K562 (cell line): ENCODE data around the gene NEK2. TPM values are rescaled to one million over a fixed set of nuclear protein-coding genes. Genes with fewer than 3 reads are reported as not detected.

Experiments used
- ATAC-seq: fragments of 200-7000 bp; cut with Tn5 transposase; 3 replicates; pipeline ENCODE4 v1.9.1; 2020; ENCODE audit warnings: moderate library complexity
- BruUV-seq: library from RNA; stranded (reverse); fragments of 400-500 nt; replicated peaks from 2 replicates; lab custom pipeline; 2021; lab: Mats Ljungman, UMichigan
- CTCF ChIA-PET: fragments of 300-600 bp; formaldehyde crosslinking; extraction: SDS; loops from one replicate; lab custom pipeline; 2021; ENCODE audit warnings: low intra/inter-chr PET ratio; lab: Yijun Ruan, JAX
- POLR2A ChIA-PET: fragments of 300-600, 350-650 bp; sonication (Branson Sonifier 250); formaldehyde crosslinking; extraction: SDS; loops from one replicate; lab custom pipeline; 2021; ENCODE audit warnings: antibody characterized with exemption, inconsistent platforms; lab: Yijun Ruan, JAX
- DNase-seq, 4 experiments: peaks; one replicate each; pipeline versions ENCODE4 v3.0.0 to v3.0.0-alpha.2; 2011 to 2018; ENCODE audit warnings: low spot score in 3 of 4, mixed read lengths in 3 of 4; ENCODE audit errors: extremely low read depth in 1 of 4
- FAIRE-seq: peaks from 2 replicates; lab custom pipeline; 2011; peaks lifted over from hg19 to GRCh38; lab: Jason Lieb, UNC
- H2AFZ ChIP-seq: 2 replicates; pipeline ENCODE4 v1.6.0; 2011; ENCODE audit warnings: low read depth, low read length, control low read depth, inconsistent platforms
- H3K27ac ChIP-seq: fragments of 200-600 bp; 3 replicates; pipeline ENCODE4 v1.8.0; 2011; ENCODE audit warnings: low read depth, mild to moderate bottlenecking, control low read depth, inconsistent platforms, low read length, moderate library complexity, mixed read lengths; ENCODE audit errors: extremely low read depth
- H3K27me3 ChIP-seq, 2 experiments: fragments of 300-600 bp in 1 of 2; 2 replicates in 1 of 2; 3 replicates in 1 of 2; pipeline versions ENCODE4 v1.6.0 to v1.8.0; 2011; ENCODE audit warnings: inconsistent platforms in 2 of 2, low read length in 2 of 2, mild to moderate bottlenecking in 1 of 2, mixed read lengths in 1 of 2, moderate library complexity in 1 of 2; ENCODE audit not compliant: control insufficient read depth in 2 of 2, insufficient read depth in 2 of 2
- H3K36me3 ChIP-seq: fragments of 300-600 bp; 3 replicates; pipeline ENCODE4 v1.8.0; 2011; ENCODE audit warnings: mild to moderate bottlenecking, low read length, inconsistent platforms; ENCODE audit not compliant: control insufficient read depth, insufficient read depth
- H3K4me1 ChIP-seq, 2 experiments: fragments of 200-600 bp in 1 of 2; replicated peaks in 1 of 2; 2 replicates in 1 of 2; 3 replicates in 1 of 2; pipeline versions ENCODE4 v1.5.1 to v1.8.0; 2011; ENCODE audit warnings: inconsistent platforms in 2 of 2, low read length in 2 of 2, mild to moderate bottlenecking in 1 of 2, mixed read lengths in 1 of 2, moderate library complexity in 1 of 2; ENCODE audit not compliant: control insufficient read depth in 2 of 2, insufficient read depth in 2 of 2
- H3K4me2 ChIP-seq: 2 replicates; pipeline ENCODE4 v1.6.1; 2011; ENCODE audit warnings: low read length, control low read depth, inconsistent platforms, mixed read lengths; ENCODE audit not compliant: insufficient read depth
- H3K4me3 ChIP-seq: fragments of 200-600 bp; sonication (generic), shearing (Covaris generic); 2 replicates; pipeline ENCODE4 v1.5.1; 2016; ENCODE audit warnings: control low read depth, inconsistent platforms
- H3K79me2 ChIP-seq: fragments of 200-600 bp; 3 replicates; pipeline ENCODE4 v1.8.0; 2011; ENCODE audit warnings: low read length, inconsistent platforms; ENCODE audit not compliant: control insufficient read depth, insufficient read depth
- H3K9ac ChIP-seq, 2 experiments: 2 replicates each; pipeline versions ENCODE4 v1.6.0 to v1.6.1; 2011; ENCODE audit warnings: low read depth in 2 of 2, low read length in 2 of 2, control low read depth in 1 of 2, inconsistent platforms in 1 of 2, mild to moderate bottlenecking in 1 of 2, mixed read lengths in 1 of 2; ENCODE audit not compliant: insufficient read depth in 1 of 2
- H3K9me1 ChIP-seq: one replicate; pipeline ENCODE4 v1.6.0; 2011; ENCODE audit warnings: inconsistent platforms, mild to moderate bottlenecking, low read length, moderate library complexity; ENCODE audit not compliant: control insufficient read depth, insufficient read depth
- H3K9me3 ChIP-seq: replicated peaks from 2 replicates; pipeline ENCODE4 v1.5.1; 2011; ENCODE audit warnings: low read depth, low read length, inconsistent platforms; ENCODE audit not compliant: control insufficient read depth, insufficient read depth
- H4K20me1 ChIP-seq: replicated peaks from 2 replicates; pipeline ENCODE4 v1.6.1; 2011; ENCODE audit warnings: low read length, inconsistent platforms, mixed read lengths; ENCODE audit not compliant: control insufficient read depth, insufficient read depth
- CHD4 ChIP-seq: fragments of 200-600 bp; sonication (generic); IDR thresholded peaks from 3 replicates; pipeline ENCODE4 v1.6.1; 2012; ENCODE audit warnings: low read depth, mild to moderate bottlenecking, mixed read lengths, low read length, inconsistent platforms; ENCODE audit not compliant: insufficient read depth, insufficient replicate concordance, poor library complexity, severe bottlenecking
- PRPF4 ChIP-seq: fragments of 200-400 bp; formaldehyde crosslinking; IDR thresholded peaks from one replicate; pipeline ENCODE4 v1.6.1; 2017; ENCODE audit warnings: low read length, low read depth, mild to moderate bottlenecking; ENCODE audit not compliant: insufficient read depth, poor library complexity, severe bottlenecking
- RBFOX2 ChIP-seq: fragments of 200-400 bp; formaldehyde crosslinking; IDR thresholded peaks from 2 replicates; pipeline ENCODE4 v1.6.1; 2017; ENCODE audit warnings: low read depth, mild to moderate bottlenecking, low read length, moderate library complexity
- ZBED1 ChIP-seq: IDR thresholded peaks from 2 replicates; pipeline ENCODE4 v1.6.1; 2014
- WGBS: fragments of 100-300 bp; shearing (Covaris generic); methylation state at CpG from one replicate; pipeline ENCODE4 v1.1.6; 2016; ENCODE audit warnings: low coverage, mixed read lengths; ENCODE audit not compliant: insufficient coverage; ENCODE audit errors: missing lambda C conversion rate; 5-methylcytosine and 5-hydroxymethylcytosine counted together
- in situ Hi-C: fragments of 300-500 bp; cut with MboI; formaldehyde crosslinking; loops from 4 replicates; pipeline ENCODE4 v1.15.0; 2018; ENCODE audit warnings: inconsistent platforms, mixed read lengths
- intact Hi-C: fragments of 100-400 bp; cut with micrococcal nuclease; formaldehyde crosslinking; loops from 2 replicates; pipeline ENCODE4 v1.14.2; 2022
- polyA plus RNA-seq, 8 experiments: library from polyadenylated mRNA; depleted of rRNA in 4 of 8; stranded (reverse) in 5 of 8; unstranded in 3 of 8; fragments of >200 nt; fragmentation: Nextera tagmentation in 2 of 8; fragmentation: Illumina TruSeq in 1 of 8; extraction: Ambion mirVana in 2 of 8; extraction: Trizol in 1 of 8; gene quantifications; 2 replicates each; pipeline versions ENCODE4 v1.2.1 to v1.2.3, GENCODE V29; 2011 to 2014; ENCODE audit warnings: inconsistent platforms in 1 of 8, missing spikeins in 1 of 8
- total RNA-seq, 7 experiments: library from RNA; depleted of rRNA in 6 of 7; stranded (reverse); fragments of >200 nt in 6 of 7; fragmentation: Illumina TruSeq in 2 of 7; extraction: Trizol in 2 of 7; gene quantifications; 2 replicates each; pipeline versions ENCODE4 v1.2.1 to v1.2.3, GENCODE V29; 2011 to 2021; ENCODE audit warnings: low replicate concordance in 1 of 7
- TF ChIP-seq, protein P1 (sequence below): fragments of 250-450 bp; sonication (Bioruptor Pico); IDR thresholded peaks from 2 replicates; pipeline ENCODE4 v1.8.0; 2021; ENCODE audit warnings: moderate library complexity, mild to moderate bottlenecking, inconsistent platforms
- TF ChIP-seq, protein P2 (sequence below): fragments of 450-650 bp; formaldehyde crosslinking; IDR thresholded peaks from 2 replicates; pipeline ENCODE4 v1.4.0; 2022; ENCODE audit warnings: mild to moderate bottlenecking, moderate library complexity
- TF ChIP-seq, protein P3 (sequence below): fragments of 450-650 bp; IDR thresholded peaks from 2 replicates; pipeline ENCODE4 v1.6.1; 2018; ENCODE audit not compliant: partially characterized antibody
- TF ChIP-seq, protein P4 (sequence below): fragments of 250-450 bp; sonication (Bioruptor Pico); IDR thresholded peaks from 2 replicates; pipeline ENCODE4 v1.5.0; 2021; ENCODE audit warnings: mild to moderate bottlenecking, moderate library complexity

The NEK2 gene
- total and polyA plus RNA-seq, 9 of the 15 experiments (the other 6 are each of a cell fraction or from before 2014, with no cell fraction given), result 30.0 to 74.7 (median 66.4) TPM

DNA sequence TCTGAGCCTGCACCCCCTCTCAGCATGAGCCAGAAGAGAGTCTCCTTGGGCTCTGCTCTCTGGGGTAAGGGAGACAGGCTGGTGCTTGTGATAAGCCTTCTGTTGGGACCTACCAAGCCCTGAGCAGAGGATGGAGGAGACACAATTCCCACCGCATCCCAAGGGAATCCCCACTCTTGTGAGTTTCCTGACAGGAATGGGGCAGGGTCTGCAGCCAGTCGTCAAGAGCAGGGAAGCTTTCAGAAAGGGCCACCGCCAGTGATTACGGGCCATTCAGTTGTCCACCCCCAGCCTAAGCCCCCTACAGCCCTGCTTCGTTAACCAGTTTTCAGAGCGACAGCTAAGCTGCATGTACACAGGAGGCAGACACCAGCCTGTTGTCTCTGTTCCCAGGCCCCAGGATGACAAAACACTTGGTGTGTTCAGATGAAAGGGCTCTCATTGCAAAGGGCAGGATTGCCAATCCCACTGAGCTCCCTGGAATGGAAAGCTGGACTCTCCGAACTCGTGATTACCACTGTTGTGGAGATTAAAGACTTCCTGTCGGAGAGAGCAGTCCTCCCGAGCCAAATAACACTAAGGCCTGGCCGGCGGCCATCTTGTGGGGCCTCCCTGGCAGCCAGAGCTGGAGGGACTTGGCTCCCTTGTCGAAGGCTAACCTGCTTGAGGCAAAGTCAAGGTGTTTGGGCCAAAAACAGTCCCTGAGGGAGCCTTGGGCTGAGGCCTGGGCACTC, 59.0 kb downstream of the NEK2 start:
- CTCF ChIA-PET, result no interaction called here
- no peak for FAIRE-seq
- WGBS, result 67% methylated on average over 13 of the region's 13 CpGs
- TF ChIP-seq RBFOX2 (0 out of 2 replicates have a peak, but pooled peaks have one; percentile 19), PRPF4 (no peak), ZBED1 (no peak), CHD4 (no peak)
- TF ChIP-seq, protein P1, sequence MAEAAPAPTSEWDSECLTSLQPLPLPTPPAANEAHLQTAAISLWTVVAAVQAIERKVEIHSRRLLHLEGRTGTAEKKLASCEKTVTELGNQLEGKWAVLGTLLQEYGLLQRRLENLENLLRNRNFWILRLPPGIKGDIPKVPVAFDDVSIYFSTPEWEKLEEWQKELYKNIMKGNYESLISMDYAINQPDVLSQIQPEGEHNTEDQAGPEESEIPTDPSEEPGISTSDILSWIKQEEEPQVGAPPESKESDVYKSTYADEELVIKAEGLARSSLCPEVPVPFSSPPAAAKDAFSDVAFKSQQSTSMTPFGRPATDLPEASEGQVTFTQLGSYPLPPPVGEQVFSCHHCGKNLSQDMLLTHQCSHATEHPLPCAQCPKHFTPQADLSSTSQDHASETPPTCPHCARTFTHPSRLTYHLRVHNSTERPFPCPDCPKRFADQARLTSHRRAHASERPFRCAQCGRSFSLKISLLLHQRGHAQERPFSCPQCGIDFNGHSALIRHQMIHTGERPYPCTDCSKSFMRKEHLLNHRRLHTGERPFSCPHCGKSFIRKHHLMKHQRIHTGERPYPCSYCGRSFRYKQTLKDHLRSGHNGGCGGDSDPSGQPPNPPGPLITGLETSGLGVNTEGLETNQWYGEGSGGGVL, result no peak
- TF ChIP-seq, protein P2, sequence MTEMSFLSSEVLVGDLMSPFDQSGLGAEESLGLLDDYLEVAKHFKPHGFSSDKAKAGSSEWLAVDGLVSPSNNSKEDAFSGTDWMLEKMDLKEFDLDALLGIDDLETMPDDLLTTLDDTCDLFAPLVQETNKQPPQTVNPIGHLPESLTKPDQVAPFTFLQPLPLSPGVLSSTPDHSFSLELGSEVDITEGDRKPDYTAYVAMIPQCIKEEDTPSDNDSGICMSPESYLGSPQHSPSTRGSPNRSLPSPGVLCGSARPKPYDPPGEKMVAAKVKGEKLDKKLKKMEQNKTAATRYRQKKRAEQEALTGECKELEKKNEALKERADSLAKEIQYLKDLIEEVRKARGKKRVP (CRISPR knock-in tag), result no peak
- TF ChIP-seq, protein P3, sequence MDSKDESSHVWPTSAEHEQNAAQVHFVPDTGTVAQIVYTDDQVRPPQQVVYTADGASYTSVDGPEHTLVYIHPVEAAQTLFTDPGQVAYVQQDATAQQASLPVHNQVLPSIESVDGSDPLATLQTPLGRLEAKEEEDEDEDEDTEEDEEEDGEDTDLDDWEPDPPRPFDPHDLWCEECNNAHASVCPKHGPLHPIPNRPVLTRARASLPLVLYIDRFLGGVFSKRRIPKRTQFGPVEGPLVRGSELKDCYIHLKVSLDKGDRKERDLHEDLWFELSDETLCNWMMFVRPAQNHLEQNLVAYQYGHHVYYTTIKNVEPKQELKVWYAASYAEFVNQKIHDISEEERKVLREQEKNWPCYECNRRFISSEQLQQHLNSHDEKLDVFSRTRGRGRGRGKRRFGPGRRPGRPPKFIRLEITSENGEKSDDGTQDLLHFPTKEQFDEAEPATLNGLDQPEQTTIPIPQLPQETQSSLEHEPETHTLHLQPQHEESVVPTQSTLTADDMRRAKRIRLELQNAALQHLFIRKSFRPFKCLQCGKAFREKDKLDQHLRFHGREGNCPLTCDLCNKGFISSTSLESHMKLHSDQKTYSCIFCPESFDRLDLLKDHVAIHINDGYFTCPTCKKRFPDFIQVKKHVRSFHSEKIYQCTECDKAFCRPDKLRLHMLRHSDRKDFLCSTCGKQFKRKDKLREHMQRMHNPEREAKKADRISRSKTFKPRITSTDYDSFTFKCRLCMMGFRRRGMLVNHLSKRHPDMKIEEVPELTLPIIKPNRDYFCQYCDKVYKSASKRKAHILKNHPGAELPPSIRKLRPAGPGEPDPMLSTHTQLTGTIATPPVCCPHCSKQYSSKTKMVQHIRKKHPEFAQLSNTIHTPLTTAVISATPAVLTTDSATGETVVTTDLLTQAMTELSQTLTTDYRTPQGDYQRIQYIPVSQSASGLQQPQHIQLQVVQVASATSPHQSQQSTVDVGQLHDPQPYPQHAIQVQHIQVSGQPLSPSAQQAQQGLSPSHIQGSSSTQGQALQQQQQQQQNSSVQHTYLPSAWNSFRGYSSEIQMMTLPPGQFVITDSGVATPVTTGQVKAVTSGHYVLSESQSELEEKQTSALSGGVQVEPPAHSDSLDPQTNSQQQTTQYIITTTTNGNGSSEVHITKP, result peak; percentile 93
- TF ChIP-seq, protein P4, sequence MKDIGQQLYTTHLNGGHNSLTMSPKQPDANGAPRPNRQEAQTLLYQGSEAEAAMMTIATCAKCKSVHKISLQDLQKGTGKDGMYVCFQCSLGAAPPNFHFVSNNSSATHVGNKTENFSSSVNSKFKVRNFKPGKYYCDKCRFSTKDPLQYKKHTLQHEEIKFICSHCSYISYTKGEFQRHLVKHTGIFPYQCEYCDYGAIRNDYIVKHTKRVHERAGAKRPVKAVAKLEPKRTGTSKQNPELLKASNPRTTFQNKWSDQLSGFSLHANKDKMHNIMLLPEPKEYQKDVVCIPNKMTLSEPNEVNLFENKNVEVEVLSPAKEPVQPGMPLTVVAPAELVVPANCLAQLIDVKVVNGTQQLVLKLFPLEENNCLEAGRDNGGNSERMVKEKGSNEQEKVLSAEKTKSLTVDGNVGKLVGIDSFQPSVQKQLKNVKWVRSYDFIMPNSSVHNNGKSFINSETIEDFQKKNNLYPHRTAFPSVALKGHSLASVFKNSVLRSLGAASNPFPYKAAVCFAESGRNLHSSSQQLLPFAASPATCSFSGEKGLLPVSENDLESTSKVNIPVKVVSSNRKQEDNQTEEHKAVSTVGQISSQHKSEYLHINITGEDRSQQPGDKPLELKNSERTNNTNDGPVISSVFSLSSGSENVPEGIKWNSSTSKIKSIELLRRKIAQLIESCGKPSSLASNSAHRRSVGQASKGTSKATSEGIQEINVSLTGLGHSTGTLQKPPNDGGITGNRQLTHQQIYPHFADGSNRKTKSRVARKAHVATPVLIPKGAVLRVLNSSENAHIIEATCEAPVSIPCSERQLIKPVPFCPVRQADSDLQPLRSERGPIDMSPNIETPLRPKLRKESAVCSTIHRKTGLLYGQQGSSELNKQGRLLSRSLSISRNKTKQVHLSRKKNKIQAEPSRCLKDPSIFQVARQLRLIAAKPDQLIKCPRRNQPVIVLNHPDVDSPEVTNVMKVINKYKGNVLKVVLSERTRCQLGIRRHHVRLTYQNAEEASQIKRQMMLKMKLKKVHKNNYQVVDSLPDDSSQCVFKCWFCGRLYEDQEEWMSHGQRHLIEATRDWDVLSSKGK, result no peak

More for the DNA sequence above, 59.0 kb downstream of the NEK2 start:
- POLR2A ChIA-PET, result interaction anchor here (0.6 to 1.9 kb wide), 4 partner anchors 10 to 818 kb away, joined by 3 to 13 read pairs (median 8); no protein-coding TSS in a partner anchor
- peaks cover 3% of the 10 kb centered on the region for H3K9me1 ChIP-seq
- H3K79me2 ChIP-seq, result no peaks in the 10 kb centered on the region
- H3K9ac ChIP-seq, result peak overlapping the region; percentile 6 to 66; a peak in 2 of 4 replicates
- ATAC-seq (no peak), DNase-seq (no peak)
- H3K9me3 ChIP-seq, result no peaks in the 10 kb centered on the region
- no peaks in the 10 kb centered on the region for H4K20me1 ChIP-seq
- in situ Hi-C loops (no loop called here), intact Hi-C loops (no loop called here)
- no peak overlapping the region for H3K4me3 ChIP-seq
- peak overlapping the region; percentile 82 for H2AFZ ChIP-seq
- H3K27ac ChIP-seq, result peak overlapping the region; percentile 52; the same call in 2 of the 3 replicates
- BruUV-seq, result no TSS peak
- no peaks in the 10 kb centered on the region for H3K36me3 ChIP-seq
- no peaks in the 10 kb centered on the region; a peak in 1 of 5 replicates for H3K27me3 ChIP-seq
- H3K4me1 ChIP-seq, result peaks cover 42 to 58% of the 10 kb centered on the region in 2 experiments
- H3K4me2 ChIP-seq, result no peak overlapping the region
